Measurements from ENCODE around the gene VWF.

Gene VWF

GRCh38 chr12:5941907-5942306, 182.6 kb downstream of the VWF start:
- DNase-seq = no peak

- DNase-seq = no peak
Observed at GRCh38 chr12:5927732-5928516, 196.5 kb downstream of the VWF start.

- DNase-seq = no peak
Observed at GRCh38 chr12:5925646-5926045, 198.8 kb downstream of the VWF start.

GRCh38 chr12:5924342-5924741, 200.1 kb downstream of the VWF start:
- no peak for DNase-seq

- DNase-seq = no peak
Observed at GRCh38 chr12:5923751-5924150, 200.7 kb downstream of the VWF start.

- DNase-seq = no peak
Observed at GRCh38 chr12:5923043-5923605, 201.3 kb downstream of the VWF start.

- no peak for DNase-seq
Observed at GRCh38 chr12:5921966-5922899, 202.2 kb downstream of the VWF start.

GRCh38 chr12:5921027-5921909, 203.2 kb downstream of the VWF start:
- no peak for DNase-seq

- DNase-seq = no peak
Observed at GRCh38 chr12:5916785-5917290, 207.6 kb downstream of the VWF start.

GRCh38 chr12:5915511-5915910, 209.0 kb downstream of the VWF start:
- no peak for DNase-seq

GRCh38 chr12:5914387-5915149, 209.9 kb downstream of the VWF start:
- DNase-seq = no peak

GRCh38 chr12:5913387-5913786, 211.1 kb downstream of the VWF start:
- DNase-seq = no peak

GRCh38 chr12:5912437-5913334, 211.8 kb downstream of the VWF start:
- no peak for DNase-seq

GRCh38 chr12:5912011-5912410, 212.5 kb downstream of the VWF start:
- DNase-seq = no peak

GRCh38 chr12:5910790-5911548, 213.5 kb downstream of the VWF start:
- DNase-seq = no peak

GRCh38 chr12:5909560-5909959, 214.9 kb downstream of the VWF start:
- no peak for DNase-seq

- no peak for DNase-seq
Observed at GRCh38 chr12:5908251-5908650, 216.2 kb downstream of the VWF start.

- no peak for DNase-seq
Observed at GRCh38 chr12:5907807-5908206, 216.7 kb downstream of the VWF start.

GRCh38 chr12:5905757-5906156, 218.7 kb downstream of the VWF start:
- DNase-seq = no peak

GRCh38 chr12:5904969-5905368, 219.5 kb downstream of the VWF start:
- no peak for DNase-seq
